NCI-H774 (cell line): Measurements from ENCODE around the gene EXOC5.
"Not testable (repeated sequence)": the region's sequence is repeated elsewhere in the genome, so short reads cannot be mapped to it uniquely, and the experiment has no call there.

ENCODE experiments used
- DNase-seq: peaks from one replicate; lab custom pipeline; 2025; lab: John Stamatoyannopoulos, UW

EXOC5 gene

DNA sequence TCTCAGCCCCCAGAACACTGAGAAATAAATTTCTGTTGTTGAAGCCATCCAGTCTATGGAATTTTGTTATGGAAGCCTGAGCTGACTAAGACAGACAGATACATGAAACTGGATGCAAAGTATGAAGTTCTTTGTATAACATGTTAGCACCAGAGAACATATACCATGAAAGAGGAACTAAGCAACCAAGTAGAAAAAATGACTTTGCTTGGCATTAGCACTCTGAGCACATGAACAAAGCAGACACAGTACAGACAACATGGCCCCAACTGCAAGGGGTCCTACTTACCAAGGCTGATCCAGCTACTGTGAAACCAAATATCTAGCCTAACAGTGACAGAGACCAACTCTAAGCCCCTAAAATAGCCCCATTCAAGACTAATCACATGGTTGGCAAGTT, 13.8 kb downstream of the EXOC5 start:
- no peak for DNase-seq

DNA sequence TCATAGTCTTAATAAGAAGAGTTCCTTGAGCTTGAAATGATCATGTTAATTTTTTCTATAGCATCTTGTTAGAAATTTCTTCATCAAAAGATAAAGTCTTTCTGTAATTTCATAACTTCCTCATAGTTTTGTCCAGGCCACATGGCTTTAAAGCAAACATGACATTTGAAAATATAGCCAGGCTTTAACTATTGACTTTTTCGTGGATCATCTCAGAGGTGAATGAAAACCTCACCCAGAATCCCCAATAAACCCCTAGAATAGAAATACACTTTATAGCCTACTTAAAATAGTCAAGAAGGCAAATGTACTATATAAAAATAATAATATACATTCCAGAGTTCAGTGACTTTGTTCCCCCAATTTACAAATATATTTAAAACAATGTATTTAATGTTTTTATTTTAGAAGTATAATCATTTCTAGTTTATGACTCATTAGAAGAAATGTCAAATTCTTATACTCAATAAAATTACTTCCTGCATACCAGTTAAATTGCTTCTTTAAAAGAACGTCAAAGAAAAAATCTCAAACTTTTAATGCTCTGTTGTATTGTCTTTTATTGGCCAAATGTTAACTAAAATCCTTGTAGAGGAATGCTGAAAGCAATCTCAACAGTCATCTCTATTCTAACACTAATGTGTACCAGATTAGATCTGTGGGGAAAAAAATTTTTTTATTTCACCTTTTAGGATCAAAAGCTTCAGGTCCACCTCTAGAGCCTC, 21.6 kb downstream of the EXOC5 start:
- no peak for DNase-seq

DNA sequence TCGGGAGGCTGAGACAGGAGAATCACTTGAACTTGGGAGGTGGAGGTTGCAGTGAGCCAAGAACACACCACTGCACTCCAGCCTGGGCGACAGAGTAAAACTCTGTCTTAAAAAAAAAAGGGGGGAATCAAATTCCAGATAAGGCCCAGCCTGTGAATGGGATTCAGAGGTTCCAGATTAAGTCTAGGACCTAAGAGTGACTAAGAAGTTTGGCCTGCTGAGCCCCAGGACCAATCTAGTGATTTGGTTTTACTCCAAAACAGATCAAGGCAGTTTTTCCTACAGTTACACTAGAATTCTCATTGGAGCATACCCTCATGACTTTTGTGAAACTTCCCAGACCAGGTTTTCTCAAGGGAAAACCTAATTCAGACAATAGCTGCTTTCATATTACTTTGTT, 22.8 kb downstream of the EXOC5 start:
- no peak for DNase-seq

DNA sequence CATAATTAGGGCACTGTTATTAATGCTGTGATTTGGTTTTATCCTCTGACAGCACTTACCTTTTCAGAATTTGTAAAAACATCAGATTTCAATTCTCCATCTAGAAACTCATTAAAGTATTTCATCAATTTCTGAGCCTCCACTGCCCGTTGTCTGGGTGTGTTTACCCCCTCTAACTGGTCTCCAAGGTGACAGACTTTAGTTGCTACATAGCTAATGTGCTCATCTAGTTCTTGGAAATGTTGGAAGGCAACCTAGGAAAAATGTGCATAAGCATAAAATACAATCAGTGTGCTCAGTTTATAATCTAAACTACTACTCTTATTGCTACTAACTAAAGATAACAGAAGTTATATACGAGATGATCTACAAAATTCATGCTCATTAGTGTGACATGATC, 24.6 kb downstream of the EXOC5 start:
- DNase-seq: no peak

DNA sequence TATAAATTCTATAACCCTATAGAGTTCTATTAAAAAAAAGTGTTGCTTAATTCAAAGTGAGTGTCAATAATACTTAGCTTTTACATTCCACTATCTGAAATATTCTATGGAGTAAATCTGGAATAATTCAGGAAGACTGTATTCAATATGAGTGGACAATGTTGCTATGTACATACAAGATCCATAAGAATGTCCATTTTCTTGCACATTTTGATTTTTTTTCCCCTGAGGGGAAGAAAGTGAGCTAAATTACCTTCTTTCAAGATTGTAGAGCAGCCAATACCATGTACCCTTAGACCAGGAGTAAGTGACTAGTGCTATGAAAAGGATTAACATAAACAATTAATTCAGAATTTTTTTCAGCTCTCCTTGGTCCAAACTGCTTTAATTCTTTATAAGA, 25.4 kb downstream of the EXOC5 start:
- DNase-seq: no peak

DNA sequence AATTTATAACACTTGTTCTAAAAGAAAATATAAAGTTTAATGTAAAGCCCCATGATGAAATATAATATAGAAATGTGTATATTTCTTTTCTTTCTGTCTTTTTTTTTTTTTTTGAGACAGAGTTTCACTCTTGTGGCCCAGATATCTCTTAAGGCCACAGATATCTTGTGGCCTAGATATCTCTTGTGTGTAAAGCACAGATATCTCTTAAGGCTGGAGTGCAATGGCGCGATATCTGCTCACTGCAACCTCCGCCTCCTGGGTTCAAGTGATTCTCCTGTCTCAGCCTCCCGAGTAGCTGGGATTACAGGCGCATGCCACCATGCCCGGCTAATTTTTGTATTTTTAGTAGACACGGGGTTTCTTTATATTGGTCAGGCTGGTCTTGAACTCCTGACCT, 28.6 kb downstream of the EXOC5 start:
- not testable (repeated sequence) for DNase-seq

DNA sequence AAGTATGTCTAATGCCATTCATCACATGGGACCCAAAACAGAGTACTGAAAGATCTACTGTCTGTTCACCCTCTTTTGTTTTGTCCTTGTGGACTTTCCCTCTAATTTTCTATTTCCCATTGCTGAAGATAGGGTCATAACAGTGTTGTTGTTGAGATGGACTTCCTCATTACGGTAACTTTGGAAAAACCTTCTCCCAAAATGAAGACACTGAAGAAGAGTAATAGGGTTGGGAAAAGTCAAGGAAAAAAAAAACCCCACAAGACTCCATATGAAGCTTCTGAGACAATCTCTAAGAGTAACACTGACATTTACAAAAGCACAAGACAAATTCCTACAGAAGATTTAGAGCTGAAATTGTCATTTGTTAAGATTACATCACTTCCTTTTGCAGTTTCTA, 36.7 kb downstream of the EXOC5 start:
- DNase-seq: no peak

DNA sequence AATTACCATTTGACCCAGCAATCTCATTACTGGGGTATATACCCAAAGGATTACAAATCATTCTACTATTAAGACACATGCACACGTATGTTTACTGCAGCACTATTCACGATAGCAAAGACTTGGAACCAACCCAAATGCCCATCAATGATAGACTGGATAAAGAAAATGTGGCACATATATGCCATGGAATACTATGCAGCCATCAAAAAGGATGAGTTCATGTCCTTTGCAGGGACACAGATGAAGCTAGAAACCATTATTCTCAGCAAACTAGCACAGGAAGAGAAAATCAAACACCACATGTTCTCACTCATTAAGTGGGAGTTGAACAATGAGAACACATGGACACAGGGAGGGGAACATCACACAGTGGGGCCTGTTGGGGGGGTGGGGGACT, 40.4 kb downstream of the EXOC5 start:
- DNase-seq: not testable (repeated sequence)

DNA sequence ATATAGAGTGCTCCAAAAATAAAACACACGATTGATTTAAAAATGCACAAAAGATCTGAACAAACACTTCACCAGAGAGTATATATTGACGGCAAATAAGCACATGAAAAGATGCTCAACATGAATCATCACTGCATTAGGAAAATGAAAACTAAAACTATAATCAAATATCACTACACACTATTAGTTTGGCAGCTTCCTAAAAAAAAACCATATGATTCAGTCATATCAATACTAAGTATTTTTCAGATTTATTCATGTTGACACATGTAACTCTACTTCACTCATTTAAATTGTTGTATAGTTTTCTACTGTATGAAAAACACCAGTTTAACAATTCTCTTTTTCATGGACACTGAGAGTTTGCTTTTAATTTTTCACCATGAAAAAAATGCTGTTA, 41.6 kb downstream of the EXOC5 start:
- DNase-seq: no peak

DNA sequence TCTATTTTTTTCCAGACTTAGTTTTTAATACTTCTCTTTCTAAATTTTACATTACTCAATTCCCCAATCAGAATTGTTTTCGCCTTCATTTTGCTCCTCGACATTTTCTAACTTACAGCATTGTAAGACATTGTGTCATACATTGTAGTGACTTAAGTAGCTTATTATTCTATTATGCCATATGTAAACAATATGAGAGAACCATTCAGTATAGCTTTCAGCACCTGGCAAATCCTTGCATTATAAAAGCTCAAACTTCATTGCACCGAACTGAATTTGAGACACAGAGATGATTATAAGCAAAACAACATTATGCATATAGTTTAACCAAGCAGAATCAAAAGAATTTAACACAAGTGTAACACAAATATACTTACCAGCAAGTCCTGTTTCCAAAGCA, 46.8 kb downstream of the EXOC5 start:
- no peak for DNase-seq

DNA sequence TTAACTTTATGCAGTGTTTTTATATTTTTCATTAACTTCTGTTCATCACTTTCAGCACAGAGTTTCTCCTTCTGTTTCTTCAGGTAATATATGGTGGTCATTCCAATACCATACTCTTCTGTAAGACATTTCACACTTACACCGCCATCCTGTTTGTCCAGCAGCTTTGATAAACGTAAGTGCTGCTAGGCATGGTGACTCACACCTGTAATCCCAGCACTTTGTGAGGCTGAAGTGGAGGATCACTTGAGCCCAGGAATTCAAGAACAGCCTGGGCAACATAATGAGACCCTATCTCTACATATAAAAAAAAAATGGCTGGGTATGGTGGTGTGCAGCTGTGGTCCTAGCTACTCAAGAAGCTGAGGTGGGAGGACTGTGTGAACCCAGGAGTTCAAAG, 55.8 kb downstream of the EXOC5 start:
- DNase-seq: no peak

DNA sequence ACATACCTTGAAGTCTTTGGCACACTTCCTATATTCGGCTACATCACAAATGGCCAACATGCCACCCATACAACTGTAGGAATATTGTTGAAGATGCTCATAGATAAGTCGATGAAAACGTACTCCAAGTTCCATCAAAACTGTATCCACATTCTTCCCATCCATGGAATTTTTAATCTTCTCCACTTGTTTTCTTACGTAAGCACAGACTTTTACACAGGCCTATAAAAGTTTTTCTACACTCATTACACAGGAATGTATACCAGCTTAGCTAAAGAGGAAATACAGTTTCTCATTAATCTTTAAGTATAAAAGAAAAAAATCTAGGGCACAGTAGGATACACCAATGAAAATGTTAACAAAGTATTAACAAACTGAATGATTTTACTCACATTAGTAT, 59.1 kb downstream of the EXOC5 start:
- DNase-seq: no peak

DNA sequence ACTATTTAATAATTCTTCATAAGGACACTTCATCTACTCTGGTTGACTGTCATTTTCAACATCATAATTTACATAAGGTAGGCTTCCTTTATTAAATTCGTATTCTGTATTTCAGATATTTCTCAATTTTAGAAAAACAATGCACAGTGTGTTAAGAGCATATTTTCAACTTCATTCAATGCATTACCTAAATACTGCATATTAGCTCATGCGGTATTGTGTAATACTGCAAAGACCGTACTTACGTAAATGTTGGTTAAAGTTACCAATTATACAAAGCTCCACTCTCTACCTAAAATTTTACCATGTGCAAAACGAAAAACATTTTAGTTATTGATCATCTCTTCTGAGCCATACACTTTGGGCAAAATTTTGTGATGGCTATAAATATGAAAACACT, 62.8 kb downstream of the EXOC5 start:
- no peak for DNase-seq

DNA sequence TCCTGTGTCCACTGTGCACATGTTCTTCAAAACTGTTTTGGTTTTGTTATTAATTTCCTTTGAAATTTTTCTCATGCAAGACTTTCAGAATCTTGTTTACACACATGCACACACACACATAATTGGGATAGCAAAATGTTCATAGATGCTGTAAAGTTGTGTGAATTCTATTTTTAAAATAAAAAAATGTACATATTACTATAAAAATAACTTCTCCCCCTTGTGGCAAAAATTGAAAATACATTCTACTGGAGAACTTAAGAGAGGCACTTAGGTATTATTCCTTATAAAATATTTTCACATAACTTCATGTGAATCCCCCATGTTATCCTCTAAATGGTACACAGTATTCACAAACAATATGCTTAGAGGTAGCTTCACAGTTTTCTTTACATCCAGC, 66.0 kb downstream of the EXOC5 start:
- not testable (repeated sequence) for DNase-seq

DNA sequence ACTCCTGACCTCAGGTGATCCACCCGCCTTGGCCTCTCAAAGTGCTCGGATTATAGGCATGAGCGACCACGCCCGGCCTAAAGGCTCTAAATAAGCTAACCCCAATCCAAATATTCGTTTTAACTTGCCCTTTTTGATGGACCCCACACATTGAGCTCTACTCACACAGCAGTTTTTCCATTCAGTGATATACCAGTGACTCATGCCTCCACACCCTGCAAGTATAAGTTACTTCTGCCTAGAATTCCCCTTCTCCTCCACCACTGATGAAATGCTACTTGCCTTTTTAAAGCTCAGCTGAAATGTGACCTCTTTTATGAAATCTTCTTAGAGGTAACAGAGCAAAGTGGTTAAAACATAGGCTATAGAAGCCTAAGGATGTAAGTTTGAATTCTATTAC, 68.8 kb downstream of the EXOC5 start:
- DNase-seq: no peak

DNA sequence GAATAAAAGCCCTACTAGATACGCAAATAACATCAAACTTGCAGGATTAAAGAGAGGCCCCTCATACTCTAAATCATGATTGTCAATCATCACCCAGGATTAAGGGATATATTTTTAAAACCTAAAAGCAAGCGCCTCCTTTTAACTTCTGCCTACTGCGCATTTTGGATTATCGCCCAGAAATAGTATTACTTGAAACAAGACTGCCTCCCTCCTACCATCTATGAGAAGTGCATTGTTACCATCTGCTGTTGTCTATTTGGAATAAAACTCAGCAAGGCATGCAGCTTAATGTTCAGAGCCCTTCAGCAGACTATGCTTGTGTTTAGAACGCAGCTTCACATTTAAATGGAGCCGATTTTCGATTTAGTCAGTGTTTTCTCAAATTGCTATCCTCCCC, 79.6 kb downstream of the EXOC5 start:
- peak; percentile 17 for DNase-seq

DNA sequence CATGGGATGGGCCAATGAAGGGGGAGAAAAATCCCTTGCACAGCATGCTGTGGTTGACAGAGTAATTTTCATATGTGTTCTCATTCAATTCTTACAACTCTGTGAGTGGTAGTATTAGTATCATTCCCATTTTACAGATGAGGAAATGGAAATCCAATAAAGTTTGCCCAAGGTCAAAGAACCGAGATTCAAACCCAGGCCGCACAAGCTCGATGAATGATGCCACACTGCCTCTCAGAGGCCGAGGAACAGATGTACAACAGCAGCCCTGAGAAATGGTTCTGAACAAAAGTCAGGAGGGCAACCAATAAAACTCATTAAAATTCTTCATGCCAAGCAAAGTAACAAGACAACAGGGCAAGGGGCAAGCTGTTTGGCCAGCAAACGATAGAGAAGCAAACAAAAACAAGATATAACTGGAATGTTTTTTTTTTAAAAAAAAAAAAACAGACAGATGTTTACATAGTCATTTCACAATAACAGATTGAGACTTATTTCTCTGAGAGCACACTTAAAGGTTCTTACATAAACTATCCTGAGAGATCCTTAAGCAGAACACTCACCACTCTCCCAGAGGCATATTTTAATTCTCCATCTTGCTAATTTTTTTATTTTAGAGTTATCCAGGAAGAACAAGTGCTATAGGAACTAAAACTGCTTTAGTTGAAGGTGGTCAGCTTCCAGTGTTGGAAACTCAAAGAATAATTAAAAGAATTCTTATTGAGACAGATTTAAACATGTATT, 85.8 kb downstream of the EXOC5 start:
- DNase-seq: peak; percentile 0

DNA sequence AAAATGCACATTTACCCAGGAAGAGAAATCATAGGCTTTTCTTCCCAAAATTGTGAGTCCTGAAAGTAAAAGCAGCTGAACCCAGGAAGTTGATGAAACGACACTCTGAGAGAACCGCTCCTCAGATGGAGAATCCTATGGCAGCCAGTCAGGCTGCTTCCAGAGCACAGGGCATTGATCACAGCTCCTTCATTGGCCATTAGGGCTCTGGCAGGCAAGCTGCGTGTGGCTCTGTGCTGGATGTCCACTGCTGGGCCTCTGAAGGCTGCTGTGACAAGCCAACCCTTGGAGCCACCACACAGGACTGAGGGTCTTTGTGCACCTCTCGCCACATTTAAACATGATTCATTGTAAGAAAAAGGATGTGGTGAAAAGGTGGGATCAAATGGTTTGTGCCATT, 89.4 kb downstream of the EXOC5 start:
- no peak for DNase-seq

DNA sequence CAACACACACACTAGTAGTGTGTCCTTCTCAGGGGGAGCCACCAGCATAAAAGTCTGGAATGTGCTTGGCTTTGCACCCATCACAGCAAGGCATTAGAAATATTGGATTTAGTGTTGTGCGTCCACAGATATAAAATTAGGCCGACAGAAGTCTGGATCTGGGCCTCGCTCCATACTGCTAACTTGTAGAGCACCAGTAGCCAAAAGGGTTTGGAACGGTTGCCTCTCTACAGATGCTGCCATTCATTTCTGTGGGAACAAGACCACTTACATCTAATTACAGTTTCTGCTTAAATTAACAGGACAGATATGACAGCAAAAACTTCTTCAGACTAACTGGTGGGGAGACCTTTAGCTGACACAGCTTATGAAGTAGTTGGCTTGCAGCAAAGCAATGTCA, 94.2 kb downstream of the EXOC5 start:
- no peak for DNase-seq

DNA sequence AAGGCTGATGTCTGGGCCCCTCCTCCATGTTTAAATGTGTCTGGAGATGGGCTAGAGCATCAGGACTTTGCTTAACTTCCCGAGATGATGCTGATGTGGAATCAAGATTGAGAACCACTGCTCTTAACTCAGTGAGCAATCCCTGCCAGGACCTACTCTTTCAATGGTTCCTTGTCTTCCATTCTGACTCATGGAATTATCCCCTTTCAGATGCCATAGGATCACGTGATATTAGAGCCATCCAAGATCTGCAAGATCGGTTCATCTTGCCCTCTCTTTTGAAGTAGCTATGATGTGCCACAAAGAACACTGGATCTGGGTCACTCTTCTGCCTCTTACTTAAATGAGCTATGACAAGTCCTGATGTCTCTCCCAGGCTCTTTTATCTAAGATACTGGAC, 96.8 kb downstream of the EXOC5 start:
- DNase-seq: no peak

DNA sequence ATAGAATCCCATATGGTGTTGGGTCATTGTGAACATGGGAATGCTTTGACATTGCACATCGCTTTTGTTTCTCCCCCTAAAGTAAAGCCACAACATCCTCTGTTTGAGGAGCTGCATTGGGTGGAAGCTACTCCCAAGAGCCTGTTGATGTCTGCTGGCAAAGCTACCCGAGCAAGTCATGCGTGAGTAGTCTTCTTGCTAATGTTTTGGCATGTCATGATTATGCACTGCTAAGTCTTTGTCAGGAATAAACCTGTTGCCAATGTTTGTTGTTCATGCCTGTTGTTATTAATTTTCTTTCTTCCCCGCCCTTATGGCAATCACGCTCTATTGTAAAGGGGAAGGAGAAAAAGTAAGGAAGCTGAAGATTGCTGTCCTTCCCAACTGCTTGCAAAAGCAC, 97.3 kb downstream of the EXOC5 start:
- DNase-seq: no peak

DNA sequence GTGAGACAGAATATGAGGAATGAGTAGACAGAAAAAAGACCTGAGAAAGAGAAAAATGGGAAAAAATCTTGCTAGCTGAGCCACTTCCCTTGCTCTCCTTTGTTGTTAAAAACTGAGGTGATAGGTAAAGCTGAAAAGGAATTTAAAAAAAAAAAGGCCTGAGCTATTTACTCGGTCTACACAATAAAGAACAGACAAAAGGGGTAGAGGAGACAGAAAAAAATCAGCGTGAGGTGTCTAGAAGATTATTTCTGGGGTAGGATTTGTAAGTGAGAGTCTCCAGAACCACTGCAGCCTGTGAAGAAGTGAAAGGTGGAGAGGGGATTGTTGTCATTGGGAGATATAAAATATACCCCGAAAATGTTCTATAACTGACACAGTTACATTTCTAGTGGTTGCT, 98.8 kb downstream of the EXOC5 start:
- no peak for DNase-seq

DNA sequence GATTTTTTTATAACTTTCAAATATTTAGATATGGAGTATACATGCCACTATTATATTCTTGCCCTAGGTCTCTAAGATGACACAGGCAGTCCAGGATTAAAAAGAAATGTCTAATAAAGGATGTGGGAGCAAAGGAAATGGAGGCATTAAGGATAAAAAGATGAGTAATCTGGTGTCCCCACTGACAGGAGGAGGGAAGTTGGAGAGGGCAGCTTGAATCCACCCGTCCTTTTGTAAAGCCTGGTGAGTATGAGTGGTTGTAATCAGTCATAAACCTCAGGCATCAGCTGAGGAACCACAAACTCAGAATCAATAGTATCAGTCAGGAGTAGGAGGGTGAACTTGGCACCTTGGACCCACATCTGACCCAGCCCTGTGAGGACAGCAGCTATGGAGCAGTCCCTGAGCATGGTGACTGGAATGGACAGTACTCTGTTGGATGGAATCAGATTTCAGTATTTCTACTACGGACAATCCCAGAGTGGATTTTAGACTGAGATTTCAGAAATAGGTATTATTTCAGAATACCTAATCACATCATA, 100.5 kb downstream of the EXOC5 start:
- DNase-seq: no peak
